Measurements from ENCODE around the gene BCL6B. TPM values are rescaled to one million over a fixed set of nuclear protein-coding genes. Genes with fewer than 3 reads are reported as not detected.

BCL6B gene
- total RNA-seq, 4 donors from 2014 or later = 0.15 to 1.9 (median 0.67) TPM

GRCh38 chr17:7018331-7018964 lies 4.4 kb upstream of the BCL6B start:
- Histone ChIP-seq H3K27me3 (peaks cover 0 to 14% (median 0%) of the 10 kb centered on the region in 4 donors), H3K36me3 (peaks cover 0 to 17% (median 0%) of the 10 kb centered on the region in 3 donors), H3K9me3 (no peaks in the 10 kb centered on the region), H3K4me1 (peaks cover 39 to 90% (median 45%) of the 10 kb centered on the region in 3 donors), H3K27ac (peak overlapping the region; percentile 80 to 98 (median 92)), H3K4me3 (peak overlapping the region; percentile 29 to 72 (median 57))
- DNase-seq = no peak
- TF ChIP-seq POLR2A (IDR thresholded peaks at IDR 0.05) = peak in 1 of 4 donors; percentile 11
- TF ChIP-seq CTCF (IDR thresholded peaks at IDR 0.05) = no peak
- intact Hi-C loops (cut with DNase I) = no loop called here
- 74 to 86% methylated on average over 6 to 10 of the region's 10 CpGs for WGBS, 2 donors

DNA sequence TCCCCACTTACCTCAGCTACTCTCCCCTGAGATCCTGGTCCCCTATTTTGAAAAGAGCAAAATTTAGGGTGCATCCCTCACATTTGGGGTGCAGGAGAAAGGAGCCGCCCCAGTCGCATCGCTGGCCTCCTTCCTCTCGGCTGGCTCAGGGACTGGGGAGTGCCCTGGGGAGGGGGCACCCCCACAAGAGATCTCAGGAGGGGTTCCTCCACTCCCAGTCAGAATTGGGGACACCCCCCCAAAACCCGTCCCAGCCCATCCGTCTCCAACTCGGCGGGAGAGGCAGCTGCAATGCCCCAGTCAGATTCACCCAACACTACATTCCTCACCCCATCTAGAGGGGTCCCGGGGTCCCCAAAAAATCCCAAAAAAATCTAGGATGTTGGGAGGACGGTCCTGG lies 3.5 kb upstream of the BCL6B start:
- Histone ChIP-seq H3K36me3 (peaks cover 0 to 17% (median 0%) of the 10 kb centered on the region in 3 donors), H3K27me3 (peaks cover 0 to 14% (median 0%) of the 10 kb centered on the region in 4 donors), H3K4me3 (peak overlapping the region; percentile 29 to 72 (median 57)), H3K4me1 (peaks cover 35 to 90% (median 43%) of the 10 kb centered on the region in 3 donors), H3K9me3 (no peaks in the 10 kb centered on the region), H3K27ac (peak overlapping the region; percentile 80 to 98 (median 92))
- WGBS, 2 donors = 13 to 40% methylated on average over 2 to 3 of the region's 10 CpGs
- intact Hi-C loops (cut with DNase I) = no loop called here
- no peak for TF ChIP-seq POLR2A (IDR thresholded peaks at IDR 0.05)
- TF ChIP-seq CTCF (IDR thresholded peaks at IDR 0.05) = no peak
- no peak for DNase-seq

GRCh38 chr17:7019839-7020519 lies 2.9 kb upstream of the BCL6B start:
- TF ChIP-seq CTCF (IDR thresholded peaks at IDR 0.05) = no peak
- no peak for TF ChIP-seq POLR2A (IDR thresholded peaks at IDR 0.05)
- no peak for DNase-seq
- Histone ChIP-seq H3K4me3 (peak overlapping the region; percentile 29 to 72 (median 57)), H3K4me1 (peaks cover 35 to 90% (median 43%) of the 10 kb centered on the region in 3 donors), H3K9me3 (no peaks in the 10 kb centered on the region), H3K36me3 (peaks cover 0 to 17% (median 0%) of the 10 kb centered on the region in 3 donors), H3K27me3 (peaks cover 0 to 14% (median 0%) of the 10 kb centered on the region in 4 donors), H3K27ac (peak overlapping the region; percentile 80 to 98 (median 92))
- intact Hi-C loops (cut with DNase I) = no loop called here
- 16 to 22% methylated on average over 5 to 6 of the region's 16 CpGs for WGBS, 2 donors

DNA sequence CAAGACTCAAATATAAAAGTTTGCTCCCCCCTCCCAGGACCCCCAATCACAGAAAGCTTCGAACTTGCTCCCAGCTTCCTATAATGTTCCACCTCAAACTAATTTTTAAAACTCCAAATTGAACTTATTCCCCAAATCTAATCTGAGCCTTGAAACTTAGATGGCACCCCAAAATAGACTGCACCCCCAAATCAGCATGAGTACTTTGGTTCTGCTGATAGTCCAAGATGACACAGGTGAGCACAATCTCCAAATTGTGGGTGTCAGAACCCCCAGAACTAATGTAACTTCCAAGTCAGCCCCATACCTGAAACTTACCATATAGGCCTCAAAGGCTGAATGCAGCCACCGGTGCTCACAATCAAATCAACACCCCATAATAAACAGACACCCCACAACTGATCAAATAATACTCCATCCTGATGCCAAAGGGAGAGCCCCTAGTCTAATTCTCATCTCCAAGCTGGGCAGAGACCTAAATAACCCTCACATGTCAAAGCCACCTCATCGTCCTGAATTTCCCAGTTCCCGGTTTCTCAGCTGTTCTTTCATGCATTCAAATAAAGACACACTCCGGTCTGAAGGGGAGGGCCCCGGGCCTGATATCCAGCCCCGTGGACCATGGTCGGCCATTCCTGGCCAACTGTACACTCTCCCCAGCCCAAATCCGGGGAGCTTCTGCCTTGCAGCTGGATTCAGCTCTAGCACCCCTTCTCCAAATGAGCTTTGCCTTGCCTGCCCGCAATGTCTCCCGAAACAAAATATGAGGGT lies 1.8 kb upstream of the BCL6B start:
- DNase-seq = no peak
- Histone ChIP-seq H3K4me3 (peak overlapping the region in 1 of 4 donors; percentile 66), H3K9me3 (no peaks in the 10 kb centered on the region), H3K27me3 (peaks cover 0 to 14% (median 0%) of the 10 kb centered on the region in 4 donors), H3K4me1 (peaks cover 25 to 79% (median 36%) of the 10 kb centered on the region in 3 donors), H3K36me3 (peaks cover 0 to 17% (median 0%) of the 10 kb centered on the region in 3 donors), H3K27ac (peak overlapping the region; percentile 77 to 91 (median 86))
- 58 to 76% methylated on average over 10 to 11 of the region's 11 CpGs for WGBS, 2 donors
- intact Hi-C loops (cut with DNase I) = no loop called here
- TF ChIP-seq CTCF (IDR thresholded peaks at IDR 0.05) (no peak), POLR2A (IDR thresholded peaks at IDR 0.05) (no peak)

Data from esophagus squamous epithelium (tissue), 5 donors.